CD4-positive, alpha-beta memory T cell (primary cell): ENCODE data around the gene TATDN3. TPM values are rescaled to one million over a fixed set of nuclear protein-coding genes. Genes with fewer than 3 reads are reported as not detected.

Source experiments
- CTCF ChIA-PET: fragments of 350-600 bp; sonication (Branson Sonifier 250); formaldehyde crosslinking; loops from one replicate; lab custom pipeline; 2021; ENCODE audit warnings: inconsistent platforms; ENCODE audit not compliant: partially characterized antibody; lab: Charles Lee
- POLR2A ChIA-PET: fragments of 350-600 bp; sonication (Branson Sonifier 250); formaldehyde crosslinking; loops from one replicate; lab custom pipeline; 2021; ENCODE audit not compliant: partially characterized antibody; lab: Charles Lee
- DNase-seq, 5 donors: peaks; one replicate each; pipeline versions ENCODE4 v3.0.0 to v3.0.0-alpha.2; 2020 to 2022; ENCODE audit warnings: mixed read lengths in 1 of 5
- H3K27ac ChIP-seq: one replicate; pipeline ENCODE4 v1.7.0; 2013; ENCODE audit warnings: low read depth, low read length
- H3K27me3 ChIP-seq: 2 replicates; pipeline ENCODE4 v1.7.0; 2013; ENCODE audit warnings: mild to moderate bottlenecking, low read length, moderate library complexity; ENCODE audit not compliant: insufficient read depth
- H3K36me3 ChIP-seq: 2 replicates; pipeline ENCODE4 v1.7.0; 2013; ENCODE audit warnings: mild to moderate bottlenecking, low read length, moderate library complexity; ENCODE audit not compliant: insufficient read depth
- H3K4me1 ChIP-seq: 2 replicates; pipeline ENCODE4 v1.7.0; 2013; ENCODE audit warnings: mild to moderate bottlenecking, low read length, moderate library complexity; ENCODE audit not compliant: insufficient read depth
- H3K4me3 ChIP-seq, 2 donors: one replicate each; pipeline ENCODE4 v1.7.0; 2013; ENCODE audit warnings: low read length in 2 of 2, mild to moderate bottlenecking in 1 of 2
- H3K9me3 ChIP-seq, 2 donors: one replicate each; pipeline ENCODE4 v1.7.0; 2013; ENCODE audit warnings: low read length in 2 of 2, control low read depth in 1 of 2; ENCODE audit not compliant: control insufficient read depth in 1 of 2
- H3K27ac Mint-ChIP-seq, 7 donors: one replicate each; pipeline ENCODE4 v1.8.0; 2020 to 2021; ENCODE audit warnings: mixed read lengths in 7 of 7, mild to moderate bottlenecking in 6 of 7, inconsistent platforms in 3 of 7, moderate library complexity in 3 of 7
- H3K27me3 Mint-ChIP-seq, 2 donors: one replicate each; pipeline ENCODE4 v1.8.0; 2020 to 2021; ENCODE audit warnings: mixed read lengths in 2 of 2
- H3K36me3 Mint-ChIP-seq, 2 donors: one replicate each; pipeline ENCODE4 v1.8.0; 2020 to 2021; ENCODE audit warnings: mixed read lengths in 2 of 2, inconsistent platforms in 1 of 2, mild to moderate bottlenecking in 1 of 2
- H3K4me1 Mint-ChIP-seq, 4 donors: one replicate each; pipeline ENCODE4 v1.8.0; 2020 to 2021; ENCODE audit warnings: mixed read lengths in 4 of 4, mild to moderate bottlenecking in 1 of 4
- H3K4me3 Mint-ChIP-seq, 8 donors: one replicate each; pipeline ENCODE4 v1.8.0; 2020 to 2021; ENCODE audit warnings: mixed read lengths in 8 of 8, mild to moderate bottlenecking in 7 of 8, moderate library complexity in 6 of 8, inconsistent platforms in 3 of 8
- H3K9me3 Mint-ChIP-seq, 8 donors: one replicate each; pipeline ENCODE4 v1.8.0; 2020 to 2021; ENCODE audit warnings: mixed read lengths in 8 of 8, mild to moderate bottlenecking in 5 of 8, inconsistent platforms in 3 of 8, moderate library complexity in 1 of 8
- intact Hi-C: fragments of 100-400 bp; cut with micrococcal nuclease; formaldehyde crosslinking; loops from one replicate; pipeline ENCODE4 v1.15.1; 2023
- polyA plus RNA-seq, 2 donors: library from polyadenylated mRNA; unstranded; fragments of 300-500 nt; fragmentation: Illumina TruSeq; gene quantifications; one replicate each; pipeline ENCODE4 v1.2.3, GENCODE V29; 2021
- total RNA-seq, 2 experiments: library from RNA; stranded (reverse); gene quantifications; one replicate each; pipeline ENCODE4 v1.2.3, GENCODE V29; 2021

TATDN3 gene
- total and polyA plus RNA-seq, 4 experiments from 2014 or later: 13.8 to 18.9 (median 17.8) TPM

GRCh38 chr1:212752934-212753497 lies 38.7 kb upstream of the TATDN3 start:
- intact Hi-C loops: no loop called here
- ChIA-PET POLR2A (interaction anchor here (1.2 kb wide), 1 partner anchor 147 kb away, joined by 3 read pairs; no protein-coding TSS in a partner anchor), CTCF (interaction anchor here (0.7 to 3.9 kb wide), 4 partner anchors 16 to 276 kb away, joined by 3 to 17 read pairs (median 8); no protein-coding TSS in a partner anchor)
- H3K27me3 Mint-ChIP-seq: no peaks in the 10 kb centered on the region
- no peaks in the 10 kb centered on the region for H3K9me3 ChIP-seq
- DNase-seq: peak in 2 of 5 donors; percentile 11 to 15
- no peaks in the 10 kb centered on the region for H3K27me3 ChIP-seq
- H3K4me3 Mint-ChIP-seq: peak overlapping the region; percentile 53 to 84 (median 75)
- no peaks in the 10 kb centered on the region for H3K9me3 Mint-ChIP-seq
- H3K36me3 Mint-ChIP-seq: peaks cover 5 to 7% of the 10 kb centered on the region in 2 donors
- peaks cover 47% of the 10 kb centered on the region for H3K4me1 ChIP-seq
- peak overlapping the region in 1 of 2 donors; percentile 8 for H3K4me3 ChIP-seq
- H3K36me3 ChIP-seq: no peaks in the 10 kb centered on the region
- H3K27ac Mint-ChIP-seq: peak overlapping the region; percentile 36 to 91 (median 69)
- peaks cover 34 to 47% (median 42%) of the 10 kb centered on the region in 4 donors for H3K4me1 Mint-ChIP-seq
- peak overlapping the region; percentile 49 for H3K27ac ChIP-seq

- H3K9me3 ChIP-seq: no peaks in the 10 kb centered on the region
- peak overlapping the region; percentile 3 to 78 (median 66) for H3K4me3 Mint-ChIP-seq
- peaks cover 5 to 8% of the 10 kb centered on the region in 2 donors for H3K36me3 Mint-ChIP-seq
- peak overlapping the region; percentile 45 to 87 (median 79) for H3K27ac Mint-ChIP-seq
- ChIA-PET POLR2A (interaction anchor here (1.2 kb wide), 2 partner anchors 38 to 148 kb away, joined by 3 read pairs; partner anchors contain the start of genes NSL1 and TATDN3), CTCF (interaction anchor here (0.7 to 2.9 kb wide), 5 partner anchors 9 to 276 kb away, joined by 3 to 11 read pairs (median 5); no protein-coding TSS in a partner anchor)
- H3K4me1 Mint-ChIP-seq: peaks cover 34 to 47% (median 42%) of the 10 kb centered on the region in 4 donors
- H3K27me3 ChIP-seq: no peaks in the 10 kb centered on the region
- no peaks in the 10 kb centered on the region for H3K9me3 Mint-ChIP-seq
- H3K4me1 ChIP-seq: peaks cover 47% of the 10 kb centered on the region
- no peaks in the 10 kb centered on the region for H3K27me3 Mint-ChIP-seq
- no peak overlapping the region for H3K4me3 ChIP-seq
- intact Hi-C loops: no loop called here
- H3K36me3 ChIP-seq: no peaks in the 10 kb centered on the region
- H3K27ac ChIP-seq: peak overlapping the region; percentile 25
- no peak for DNase-seq
Measured at GRCh38 chr1:212753749-212754148, 37.9 kb upstream of the TATDN3 start.

GRCh38 chr1:212754193-212754592 lies 37.5 kb upstream of the TATDN3 start:
- Mint-ChIP-seq H3K4me1 (peaks cover 34 to 47% (median 42%) of the 10 kb centered on the region in 4 donors), H3K36me3 (peaks cover 5 to 8% of the 10 kb centered on the region in 2 donors), H3K27ac (peak overlapping the region; percentile 45 to 87 (median 79)), H3K27me3 (no peaks in the 10 kb centered on the region), H3K4me3 (peak overlapping the region; percentile 3 to 78 (median 66)), H3K9me3 (no peaks in the 10 kb centered on the region)
- ChIA-PET POLR2A (interaction anchor here (1.2 kb wide), 2 partner anchors 37 to 149 kb away, joined by 3 read pairs; partner anchors contain the start of genes NSL1 and TATDN3), CTCF (interaction anchor here (0.7 to 2.9 kb wide), 5 partner anchors 9 to 277 kb away, joined by 3 to 11 read pairs (median 5); no protein-coding TSS in a partner anchor)
- DNase-seq: no peak
- H3K27ac ChIP-seq: peak overlapping the region; percentile 25
- intact Hi-C loops: no loop called here
- H3K4me3 ChIP-seq: no peak overlapping the region
- no peaks in the 10 kb centered on the region for H3K27me3 ChIP-seq
- H3K36me3 ChIP-seq: no peaks in the 10 kb centered on the region
- peaks cover 47% of the 10 kb centered on the region for H3K4me1 ChIP-seq
- no peaks in the 10 kb centered on the region for H3K9me3 ChIP-seq

- Mint-ChIP-seq H3K9me3 (no peaks in the 10 kb centered on the region), H3K27me3 (no peaks in the 10 kb centered on the region), H3K36me3 (peaks cover 5 to 8% of the 10 kb centered on the region in 2 donors), H3K27ac (peak overlapping the region in 6 of 7 donors; percentile 45 to 87 (median 78)), H3K4me1 (peaks cover 34 to 45% (median 42%) of the 10 kb centered on the region in 4 donors), H3K4me3 (peak overlapping the region in 7 of 8 donors; percentile 28 to 78 (median 70))
- intact Hi-C loops: no loop called here
- Histone ChIP-seq H3K9me3 (no peaks in the 10 kb centered on the region), H3K4me1 (peaks cover 43% of the 10 kb centered on the region), H3K27me3 (no peaks in the 10 kb centered on the region), H3K27ac (peak overlapping the region; percentile 25), H3K36me3 (no peaks in the 10 kb centered on the region), H3K4me3 (no peak overlapping the region)
- ChIA-PET POLR2A (interaction anchor here (1.2 kb wide), 1 partner anchor 37 kb away, joined by 3 read pairs; the partner anchor contains the start of genes NSL1 and TATDN3), CTCF (interaction anchor here (0.7 to 2.9 kb wide), 5 partner anchors 10 to 277 kb away, joined by 3 to 11 read pairs (median 5); no protein-coding TSS in a partner anchor)
- no peak for DNase-seq
Measured at GRCh38 chr1:212754680-212755079, 37.0 kb upstream of the TATDN3 start.

- Mint-ChIP-seq H3K36me3 (peaks cover 26 to 39% of the 10 kb centered on the region in 2 donors), H3K4me3 (peak overlapping the region in 1 of 8 donors; percentile 71), H3K9me3 (no peaks in the 10 kb centered on the region), H3K27me3 (no peaks in the 10 kb centered on the region), H3K4me1 (peaks cover 9 to 30% (median 22%) of the 10 kb centered on the region in 4 donors), H3K27ac (no peak overlapping the region)
- ChIA-PET CTCF (interaction anchor here (0.6 to 1.0 kb wide), 3 partner anchors 17 to 282 kb away, joined by 3 to 4 read pairs (median 3); no protein-coding TSS in a partner anchor), POLR2A (no interaction called here)
- DNase-seq: no peak
- Histone ChIP-seq H3K27me3 (no peaks in the 10 kb centered on the region), H3K4me3 (no peak overlapping the region), H3K9me3 (no peaks in the 10 kb centered on the region), H3K4me1 (peaks cover 4% of the 10 kb centered on the region), H3K36me3 (peaks cover 8% of the 10 kb centered on the region), H3K27ac (no peak overlapping the region)
- intact Hi-C loops: loop anchor here (5.0 kb wide), 1 partner anchor 92 kb away; no protein-coding TSS in a partner anchor
Measured at GRCh38 chr1:212759683-212760082, 32.0 kb upstream of the TATDN3 start.

GRCh38 chr1:212760126-212760823 lies 31.4 kb upstream of the TATDN3 start:
- peak; percentile 14 to 46 (median 20) for DNase-seq
- H3K4me3 Mint-ChIP-seq: no peak overlapping the region
- H3K4me1 ChIP-seq: no peaks in the 10 kb centered on the region
- peaks cover 9 to 31% (median 24%) of the 10 kb centered on the region in 4 donors for H3K4me1 Mint-ChIP-seq
- CTCF ChIA-PET: interaction anchor here (0.6 to 1.0 kb wide), 4 partner anchors 9 to 283 kb away, joined by 3 to 4 read pairs (median 3); no protein-coding TSS in a partner anchor
- no peaks in the 10 kb centered on the region for H3K27me3 Mint-ChIP-seq
- POLR2A ChIA-PET: no interaction called here
- H3K4me3 ChIP-seq: no peak overlapping the region
- no peak overlapping the region for H3K27ac Mint-ChIP-seq
- H3K36me3 ChIP-seq: peaks cover 8% of the 10 kb centered on the region
- intact Hi-C loops: loop anchor here (5.0 kb wide), 1 partner anchor 93 kb away; no protein-coding TSS in a partner anchor
- H3K9me3 ChIP-seq: no peaks in the 10 kb centered on the region
- no peaks in the 10 kb centered on the region for H3K27me3 ChIP-seq
- no peak overlapping the region for H3K27ac ChIP-seq
- no peaks in the 10 kb centered on the region for H3K9me3 Mint-ChIP-seq
- H3K36me3 Mint-ChIP-seq: peaks cover 32 to 45% of the 10 kb centered on the region in 2 donors
